Astrocyte (in vitro differentiated cells and primary cell): ENCODE data around the gene DOCK3.

ENCODE experiments used
- CTCF ChIP-seq: IDR thresholded peaks from 2 replicates; pipeline ENCODE4 v1.5.1; 2011; ENCODE audit warnings: low read depth, mild to moderate bottlenecking, inconsistent platforms, low read length, moderate library complexity; ENCODE audit not compliant: insufficient read depth
- EZH2 ChIP-seq: IDR thresholded peaks from 2 replicates; pipeline ENCODE4 v1.6.1; 2012; ENCODE audit warnings: mild to moderate bottlenecking, low read length, inconsistent platforms; ENCODE audit not compliant: insufficient read depth

- TF ChIP-seq CTCF = no peak
- TF ChIP-seq EZH2 = no peak
Measured at GRCh38 chr3:51075221-51075775, 400.6 kb downstream of the DOCK3 start.
